Activated T-helper 1 cell treated with anti-CD3 and anti-CD28 coated beads, Interleukin-2, amount 50 U/mL, for 16 hours (primary cell): ENCODE measurements around the gene CDC45.

Experiments used
- DNase-seq, 2 donors: peaks; one replicate each; pipeline ENCODE4 v3.0.0-alpha.2; 2020; ENCODE audit warnings: low read depth in 1 of 2, low spot score in 1 of 2

Gene CDC45

GRCh38 chr22:19494676-19495173 lies 15.0 kb downstream of the CDC45 start:
- no peak for DNase-seq

GRCh38 chr22:19495562-19496323 lies 16.0 kb downstream of the CDC45 start:
- DNase-seq: no peak

GRCh38 chr22:19496324-19496630 lies 16.6 kb downstream of the CDC45 start:
- DNase-seq: no peak

GRCh38 chr22:19497245-19497644 lies 17.5 kb downstream of the CDC45 start:
- DNase-seq: no peak

GRCh38 chr22:19498154-19498865 lies 18.6 kb downstream of the CDC45 start:
- no peak for DNase-seq

GRCh38 chr22:19498866-19499190 lies 19.1 kb downstream of the CDC45 start:
- no peak for DNase-seq

- DNase-seq: no peak
These were observed 19.6 kb downstream of the CDC45 start for GRCh38 chr22:19499236-19499879.

GRCh38 chr22:19499880-19500242 lies 20.1 kb downstream of the CDC45 start:
- DNase-seq: no peak

GRCh38 chr22:19501897-19502447 lies 22.3 kb downstream of the CDC45 start:
- DNase-seq: no peak

- DNase-seq: no peak
These were observed 23.6 kb downstream of the CDC45 start for GRCh38 chr22:19503367-19503766.

GRCh38 chr22:19503869-19504268 lies 24.1 kb downstream of the CDC45 start:
- DNase-seq: no peak

- no peak for DNase-seq
These were observed 25.4 kb downstream of the CDC45 start for GRCh38 chr22:19504900-19505734.

GRCh38 chr22:19505735-19506126 lies 26.0 kb downstream of the CDC45 start:
- DNase-seq: no peak

- DNase-seq: no peak
These were observed 26.5 kb downstream of the CDC45 start for GRCh38 chr22:19506212-19506611.

- DNase-seq: no peak
These were observed 27.8 kb downstream of the CDC45 start for GRCh38 chr22:19507534-19507861.

- no peak for DNase-seq
These were observed 28.5 kb downstream of the CDC45 start for GRCh38 chr22:19508024-19508776.

GRCh38 chr22:19509191-19509590 lies 29.5 kb downstream of the CDC45 start:
- no peak for DNase-seq

GRCh38 chr22:19509923-19510322 lies 30.2 kb downstream of the CDC45 start:
- no peak for DNase-seq

- no peak for DNase-seq
These were observed 31.2 kb downstream of the CDC45 start for GRCh38 chr22:19510919-19511341.

GRCh38 chr22:19513823-19514222 lies 34.1 kb downstream of the CDC45 start:
- no peak for DNase-seq
